SJSA1 (cell line): Measurements from ENCODE around the gene DERL3. TPM values are rescaled to one million over a fixed set of nuclear protein-coding genes. Genes with fewer than 3 reads are reported as not detected.

Source experiments
- DNase-seq, 2 experiments: peaks; one replicate each; pipeline ENCODE4 v3.0.0-alpha.2; 2015 to 2020; ENCODE audit warnings: low spot score in 2 of 2, low read depth in 1 of 2
- H3K27ac ChIP-seq: fragments of 250-450 bp; sonication (Bioruptor Pico); 2 replicates; pipeline ENCODE4 v1.5.1; 2020; ENCODE audit warnings: mild to moderate bottlenecking, moderate library complexity
- H3K27me3 ChIP-seq: fragments of 250-450 bp; sonication (Bioruptor Pico); replicated peaks from 2 replicates; pipeline ENCODE4 v1.5.1; 2020; ENCODE audit warnings: mild to moderate bottlenecking, moderate library complexity
- H3K36me3 ChIP-seq: fragments of 250-450 bp; sonication (Bioruptor Pico); 2 replicates; pipeline ENCODE4 v1.5.1; 2020; ENCODE audit warnings: mild to moderate bottlenecking
- H3K4me1 ChIP-seq: fragments of 250-450 bp; sonication (Bioruptor Pico); replicated peaks from 2 replicates; pipeline ENCODE4 v1.6.1; 2021; ENCODE audit warnings: mild to moderate bottlenecking
- H3K4me3 ChIP-seq: fragments of 250-450 bp; sonication (Bioruptor Pico); 2 replicates; pipeline ENCODE4 v1.5.1; 2020; ENCODE audit warnings: mild to moderate bottlenecking
- H3K9me3 ChIP-seq: fragments of 250-450 bp; sonication (Bioruptor Pico); replicated peaks from 2 replicates; pipeline ENCODE4 v1.5.1; 2020; ENCODE audit warnings: mild to moderate bottlenecking
- total RNA-seq: library from RNA; depleted of rRNA; stranded (reverse); fragments of >200 nt; shearing (Covaris generic); gene quantifications from 2 replicates; pipeline ENCODE4 v1.2.3, GENCODE V29; 2014

The DERL3 gene
- total RNA-seq, 1 experiment from 2014 or later, result not detected

GRCh38 chr22:23841292-23841691 lies 2.5 kb upstream of the DERL3 start:
- H3K4me3 ChIP-seq, result no peak overlapping the region
- H3K27ac ChIP-seq, result no peak overlapping the region
- DNase-seq, result no peak
- H3K4me1 ChIP-seq, result peaks cover 16% of the 10 kb centered on the region
- no peaks in the 10 kb centered on the region; the same call in 1 of the 2 replicates for H3K9me3 ChIP-seq
- H3K27me3 ChIP-seq, result no peaks in the 10 kb centered on the region
- peaks cover 19% of the 10 kb centered on the region for H3K36me3 ChIP-seq

GRCh38 chr22:23840026-23840425 lies 1.2 kb upstream of the DERL3 start:
- H3K27me3 ChIP-seq, result no peaks in the 10 kb centered on the region
- H3K4me1 ChIP-seq, result peaks cover 9% of the 10 kb centered on the region
- no peak for DNase-seq
- no peaks in the 10 kb centered on the region; the same call in 1 of the 2 replicates for H3K9me3 ChIP-seq
- no peak overlapping the region for H3K27ac ChIP-seq
- H3K4me3 ChIP-seq, result no peak overlapping the region
- H3K36me3 ChIP-seq, result peaks cover 32% of the 10 kb centered on the region

GRCh38 chr22:23837911-23838680 lies 710 bp downstream of the DERL3 start:
- no peaks in the 10 kb centered on the region for H3K4me1 ChIP-seq
- H3K27me3 ChIP-seq, result no peaks in the 10 kb centered on the region
- H3K9me3 ChIP-seq, result no peaks in the 10 kb centered on the region; the same call in 1 of the 2 replicates
- H3K4me3 ChIP-seq, result no peak overlapping the region
- no peak for DNase-seq
- H3K27ac ChIP-seq, result no peak overlapping the region
- H3K36me3 ChIP-seq, result peaks cover 48% of the 10 kb centered on the region

GRCh38 chr22:23837496-23837859 lies 1.3 kb downstream of the DERL3 start:
- DNase-seq, result no peak
- H3K27ac ChIP-seq, result no peak overlapping the region
- H3K27me3 ChIP-seq, result no peaks in the 10 kb centered on the region
- H3K4me3 ChIP-seq, result no peak overlapping the region
- no peaks in the 10 kb centered on the region; the same call in 1 of the 2 replicates for H3K9me3 ChIP-seq
- H3K36me3 ChIP-seq, result peaks cover 54% of the 10 kb centered on the region
- no peaks in the 10 kb centered on the region for H3K4me1 ChIP-seq

- no peak overlapping the region for H3K4me3 ChIP-seq
- peaks cover 60% of the 10 kb centered on the region for H3K36me3 ChIP-seq
- DNase-seq, result no peak
- H3K27me3 ChIP-seq, result no peaks in the 10 kb centered on the region
- H3K9me3 ChIP-seq, result no peaks in the 10 kb centered on the region; the same call in 1 of the 2 replicates
- no peak overlapping the region for H3K27ac ChIP-seq
- no peaks in the 10 kb centered on the region for H3K4me1 ChIP-seq
Observed at GRCh38 chr22:23836692-23837495, 1.9 kb downstream of the DERL3 start.

- H3K4me3 ChIP-seq, result no peak overlapping the region
- H3K9me3 ChIP-seq, result no peaks in the 10 kb centered on the region; the same call in 1 of the 2 replicates
- H3K36me3 ChIP-seq, result peaks cover 66% of the 10 kb centered on the region
- no peaks in the 10 kb centered on the region for H3K27me3 ChIP-seq
- H3K27ac ChIP-seq, result no peak overlapping the region
- no peak for DNase-seq
- H3K4me1 ChIP-seq, result no peaks in the 10 kb centered on the region
Observed at GRCh38 chr22:23836281-23836680, 2.5 kb downstream of the DERL3 start.

GRCh38 chr22:23835484-23836144 lies 3.2 kb downstream of the DERL3 start:
- H3K4me1 ChIP-seq, result no peaks in the 10 kb centered on the region
- H3K27ac ChIP-seq, result no peak overlapping the region
- H3K27me3 ChIP-seq, result no peaks in the 10 kb centered on the region
- no peaks in the 10 kb centered on the region; the same call in 1 of the 2 replicates for H3K9me3 ChIP-seq
- peaks cover 73% of the 10 kb centered on the region for H3K36me3 ChIP-seq
- H3K4me3 ChIP-seq, result no peak overlapping the region
- DNase-seq, result no peak

GRCh38 chr22:23834793-23835483 lies 3.9 kb downstream of the DERL3 start:
- Histone ChIP-seq H3K4me3 (no peak overlapping the region), H3K4me1 (peaks cover 5% of the 10 kb centered on the region), H3K36me3 (peaks cover 73% of the 10 kb centered on the region), H3K9me3 (no peaks in the 10 kb centered on the region; the same call in 1 of the 2 replicates), H3K27ac (no peak overlapping the region), H3K27me3 (no peaks in the 10 kb centered on the region)
- DNase-seq, result no peak

- Histone ChIP-seq H3K27me3 (no peaks in the 10 kb centered on the region), H3K9me3 (no peaks in the 10 kb centered on the region; the same call in 1 of the 2 replicates), H3K27ac (no peak overlapping the region), H3K4me3 (no peak overlapping the region), H3K4me1 (peaks cover 10% of the 10 kb centered on the region), H3K36me3 (peaks cover 73% of the 10 kb centered on the region)
- DNase-seq, result no peak
Observed at GRCh38 chr22:23834406-23834792, 4.4 kb downstream of the DERL3 start.

- Histone ChIP-seq H3K4me3 (no peak overlapping the region), H3K27me3 (no peaks in the 10 kb centered on the region), H3K36me3 (peaks cover 78% of the 10 kb centered on the region), H3K9me3 (no peaks in the 10 kb centered on the region; the same call in 1 of the 2 replicates), H3K4me1 (peaks cover 15% of the 10 kb centered on the region), H3K27ac (no peak overlapping the region)
- no peak for DNase-seq
Observed at GRCh38 chr22:23833911-23834317, 4.9 kb downstream of the DERL3 start.

GRCh38 chr22:23833017-23833751 lies 5.6 kb downstream of the DERL3 start:
- H3K4me3 ChIP-seq, result no peak overlapping the region
- no peaks in the 10 kb centered on the region for H3K27me3 ChIP-seq
- no peak overlapping the region for H3K27ac ChIP-seq
- peaks cover 19% of the 10 kb centered on the region for H3K4me1 ChIP-seq
- DNase-seq, result no peak
- no peaks in the 10 kb centered on the region for H3K9me3 ChIP-seq
- H3K36me3 ChIP-seq, result peaks cover 84% of the 10 kb centered on the region

GRCh38 chr22:23832226-23833016 lies 6.4 kb downstream of the DERL3 start:
- no peak for DNase-seq
- Histone ChIP-seq H3K36me3 (peaks cover 84% of the 10 kb centered on the region), H3K4me3 (no peak overlapping the region), H3K4me1 (peaks cover 19% of the 10 kb centered on the region), H3K9me3 (no peaks in the 10 kb centered on the region), H3K27me3 (no peaks in the 10 kb centered on the region), H3K27ac (no peak overlapping the region)
